ENCODE measurements around the gene PTPRM.

DNA sequence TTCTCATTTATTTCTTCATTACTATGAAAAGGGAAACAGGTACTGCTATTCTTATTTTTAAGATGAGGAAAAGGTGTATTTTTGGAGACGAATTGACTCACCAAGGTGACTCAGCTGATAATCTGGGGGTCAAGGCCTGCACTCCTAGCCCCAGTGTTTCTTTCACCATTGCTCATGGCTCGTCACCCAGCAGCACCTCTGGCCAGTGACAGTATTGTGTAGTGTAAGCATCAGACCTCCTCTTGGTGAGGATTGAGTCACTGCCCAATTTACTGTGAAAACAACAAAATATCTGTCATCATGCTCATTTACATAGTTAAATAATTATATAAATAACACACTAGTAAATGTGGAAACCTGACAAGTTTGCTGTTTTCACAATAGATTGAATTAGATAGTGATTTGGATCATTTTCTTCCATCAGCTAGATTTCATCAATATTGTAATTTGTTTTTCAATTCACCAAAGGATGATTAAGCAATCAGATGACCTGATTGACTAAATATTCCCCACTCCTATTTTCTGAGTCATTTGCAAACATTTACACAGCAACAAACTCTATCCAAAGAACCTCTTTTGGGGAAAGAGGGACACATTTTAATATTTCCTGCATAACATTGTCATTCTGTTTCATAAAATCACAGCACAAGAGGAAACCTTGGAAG, 549.4 kb downstream of the PTPRM start:
- TF ChIP-seq CTCF (conservative IDR thresholded peaks at IDR 0.05; ENCODE audit: low read depth, low read length) (no peak), EZH2 (IDR thresholded peaks at IDR 0.05; ENCODE audit: borderline replicate concordance, low read depth, low read length, poor library complexity, severe bottlenecking) (no peak)
